ENCODE results near the gene NTM.

The NTM gene

DNA sequence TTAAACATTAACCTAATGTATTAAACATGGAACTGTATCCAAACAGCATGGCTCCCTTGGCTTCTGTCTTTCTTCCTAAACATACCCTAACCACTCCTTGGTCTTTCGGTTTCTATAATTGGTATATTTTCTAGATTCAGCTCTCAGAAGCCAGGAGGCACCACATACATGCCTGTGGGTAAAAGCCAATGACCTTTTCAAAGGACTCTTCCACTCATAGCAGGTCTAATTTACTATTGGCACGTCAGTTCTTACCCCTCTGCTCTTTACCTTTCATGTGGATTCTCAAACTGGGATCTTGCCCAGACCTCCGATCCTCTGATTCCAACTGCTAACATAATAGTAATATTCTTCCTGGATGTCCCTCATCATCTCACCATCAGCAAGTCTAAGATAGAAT lies 835.1 kb downstream of the NTM start:
- no peak for DNase-seq

DNA sequence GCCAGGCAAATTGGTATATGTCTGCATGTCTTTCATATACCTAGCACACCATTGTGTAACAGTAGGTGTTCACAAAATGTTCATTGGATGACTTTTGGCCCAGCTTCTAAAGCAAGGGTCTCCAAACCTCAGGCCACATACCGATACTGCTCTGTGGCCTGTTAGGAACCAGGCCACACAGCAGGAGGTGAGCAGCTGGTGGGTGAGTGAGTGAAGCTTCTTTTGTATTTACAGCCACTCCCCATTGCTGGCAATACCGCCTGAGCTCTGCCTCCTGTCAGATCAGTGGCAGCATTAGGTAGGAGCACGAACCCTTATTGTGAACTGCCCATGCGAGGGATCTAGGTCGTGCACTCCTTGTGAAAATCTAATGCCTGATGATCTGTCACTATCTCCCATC lies 836.6 kb downstream of the NTM start:
- no peak for DNase-seq

GRCh38 chr11:132208477-132209055 lies 838.2 kb downstream of the NTM start:
- DNase-seq, result no peak

- DNase-seq, result no peak
These were observed 841.1 kb downstream of the NTM start for GRCh38 chr11:132211479-132211878.

- no peak for DNase-seq
These were observed 847.4 kb downstream of the NTM start for GRCh38 chr11:132217856-132218255.

- no peak for DNase-seq
These were observed 850.1 kb downstream of the NTM start for GRCh38 chr11:132220474-132220873.

DNA sequence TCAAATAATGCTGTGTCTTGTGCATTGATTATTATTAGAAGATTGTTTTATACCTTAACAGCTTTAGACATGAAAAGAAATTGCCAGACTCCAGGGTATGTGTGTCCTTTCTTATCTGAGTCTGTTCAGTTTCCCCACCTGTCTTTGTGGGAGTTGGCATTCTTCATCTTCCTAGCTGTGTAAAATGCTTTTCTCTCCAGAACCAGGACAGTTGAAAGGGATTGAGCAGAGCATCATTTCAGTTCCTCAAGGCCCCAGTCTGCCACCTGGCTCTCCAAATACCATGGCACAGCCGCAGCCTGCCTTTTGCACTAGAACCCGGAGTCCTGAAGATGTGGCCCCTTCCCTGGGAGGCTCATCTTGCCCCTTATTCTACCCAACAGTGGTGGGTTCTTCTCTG lies 851.9 kb downstream of the NTM start:
- DNase-seq, result no peak

- no peak for DNase-seq
These were observed 856.1 kb downstream of the NTM start for GRCh38 chr11:132226522-132226921.

- no peak for DNase-seq
These were observed 858.4 kb downstream of the NTM start for GRCh38 chr11:132228746-132229325.

- no peak for DNase-seq
These were observed 861.4 kb downstream of the NTM start for GRCh38 chr11:132231656-132232347.

- no peak for DNase-seq
These were observed 864.5 kb downstream of the NTM start for GRCh38 chr11:132234878-132235277.

GRCh38 chr11:132237781-132238180 lies 867.4 kb downstream of the NTM start:
- DNase-seq, result no peak

- no peak for DNase-seq
These were observed 868.0 kb downstream of the NTM start for GRCh38 chr11:132238331-132238866.

DNA sequence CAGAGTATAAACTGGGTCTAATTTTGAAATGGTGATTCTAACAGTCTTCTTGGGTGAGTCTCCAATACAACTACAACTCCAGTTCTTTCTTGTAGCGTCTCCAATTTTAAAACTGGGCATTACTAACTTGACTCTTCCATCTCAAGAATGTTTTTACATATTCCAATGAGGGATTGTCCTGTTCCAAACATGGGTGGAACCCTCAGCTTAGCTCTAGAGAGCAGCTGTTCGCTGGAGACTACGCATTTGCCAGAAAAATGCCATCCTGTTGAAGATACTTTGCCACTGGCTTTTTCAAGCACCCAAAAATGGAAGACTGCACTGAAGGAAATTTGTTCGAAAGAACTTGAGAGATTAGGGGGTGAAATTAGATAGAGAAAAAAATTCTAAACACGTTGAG lies 870.0 kb downstream of the NTM start:
- DNase-seq, result no peak

DNA sequence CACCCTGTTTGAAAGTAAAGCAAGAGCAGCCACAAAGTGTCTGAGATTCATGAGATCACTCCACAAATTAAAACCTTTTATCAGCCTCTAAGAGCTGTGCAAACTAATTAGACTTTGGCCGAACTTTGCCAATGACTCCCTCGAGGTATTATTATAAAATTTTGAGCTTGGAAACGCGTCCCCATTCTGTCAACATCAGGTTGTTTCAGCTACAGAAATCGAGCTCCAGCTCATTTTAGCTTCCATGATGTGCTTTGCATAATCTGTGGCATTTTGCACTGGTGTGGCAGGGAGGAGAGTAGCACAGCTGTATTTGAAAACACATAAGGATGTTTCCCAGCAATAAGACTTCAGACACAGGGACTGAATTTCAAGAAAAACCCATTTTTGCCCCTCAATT lies 872.2 kb downstream of the NTM start:
- no peak for DNase-seq

DNA sequence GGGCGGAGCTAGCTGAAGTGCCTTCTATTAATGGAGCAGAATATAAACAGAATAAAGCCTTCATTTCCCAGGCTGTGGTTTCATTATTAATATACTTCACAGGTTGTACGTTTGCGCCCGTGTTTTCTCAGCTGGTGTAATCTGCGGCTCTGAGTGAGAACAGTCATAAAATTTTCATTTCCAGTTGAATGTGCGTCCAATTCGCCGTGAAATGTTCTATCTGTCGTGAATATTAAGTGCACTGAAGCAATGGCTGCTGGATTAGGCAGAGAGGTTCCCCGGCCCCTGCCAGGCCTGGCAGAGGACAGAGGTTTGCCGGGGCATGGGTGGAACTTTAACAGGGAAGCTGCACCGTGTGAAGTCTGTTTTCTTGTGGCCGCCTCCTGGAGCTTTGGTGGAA lies 874.4 kb downstream of the NTM start:
- DNase-seq, result no peak

DNA sequence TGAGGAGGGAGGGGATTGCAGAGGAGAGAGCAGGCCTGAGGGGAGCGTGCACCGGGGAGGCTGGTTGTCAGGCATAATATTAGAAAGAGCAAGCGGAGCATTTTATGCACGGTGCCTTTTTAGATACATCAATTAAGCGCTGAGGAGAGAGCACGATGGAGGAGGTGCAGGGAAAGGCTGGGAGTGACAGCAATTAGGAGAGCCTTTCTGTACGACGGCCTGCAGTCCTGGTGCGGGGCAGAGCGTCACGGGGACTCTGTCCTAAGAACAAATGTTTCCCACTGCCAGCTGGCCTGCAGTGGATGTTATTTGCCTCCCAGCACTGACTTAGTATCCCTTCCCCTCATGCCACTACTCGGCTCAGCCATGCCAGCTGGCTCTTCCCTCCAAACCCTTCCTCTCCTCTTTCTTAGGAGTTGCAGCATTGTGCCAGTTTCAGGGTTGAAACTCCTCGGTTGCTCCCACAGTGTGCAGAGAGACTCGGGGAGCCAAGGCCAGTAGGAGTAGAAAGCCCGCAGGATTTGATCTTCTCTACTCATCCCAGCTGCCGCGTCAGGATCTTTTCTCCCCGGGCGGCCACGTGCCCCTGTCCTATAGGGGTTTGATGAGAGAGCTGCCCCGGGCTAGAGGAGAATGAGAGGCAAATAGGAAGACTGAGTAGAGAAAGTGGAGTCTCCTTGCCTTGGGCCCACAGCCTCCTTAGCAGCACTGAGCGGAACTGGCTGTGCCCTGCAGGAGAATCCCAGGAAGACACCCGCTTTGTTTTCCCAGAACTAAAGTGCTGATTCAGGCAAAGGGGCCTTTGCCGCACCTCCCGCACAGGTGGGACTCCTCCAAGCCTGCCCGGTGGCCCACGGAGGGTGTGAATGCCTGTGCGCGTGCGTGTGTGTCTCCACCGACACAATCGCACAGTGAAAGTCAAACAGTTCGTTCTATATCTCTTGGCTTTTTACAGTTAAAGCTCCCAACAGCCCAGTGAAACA lies 875.3 kb downstream of the NTM start:
- no peak for DNase-seq

GRCh38 chr11:132248580-132248979 lies 878.2 kb downstream of the NTM start:
- DNase-seq, result no peak

GRCh38 chr11:132249256-132249655 lies 878.8 kb downstream of the NTM start:
- DNase-seq, result no peak

DNA sequence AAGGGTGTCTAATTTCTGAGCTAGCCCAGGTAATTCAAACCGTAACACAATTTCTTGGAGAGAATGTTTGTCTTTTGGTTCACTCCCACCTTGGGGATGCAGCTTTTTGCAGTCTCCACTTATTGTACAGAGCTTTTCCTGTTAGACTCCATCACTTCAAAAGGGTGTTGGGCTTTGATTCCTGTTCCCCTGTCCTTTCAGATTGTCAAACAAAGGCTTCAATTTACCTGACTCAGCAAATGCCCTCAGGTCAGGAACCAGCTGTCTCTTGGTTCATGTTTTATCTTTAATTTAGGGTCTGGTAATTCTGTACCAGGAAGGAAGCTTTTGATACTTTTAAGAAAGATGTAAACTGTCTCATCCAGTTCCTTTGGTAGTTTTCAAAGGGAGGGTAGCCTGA lies 880.6 kb downstream of the NTM start:
- no peak for DNase-seq

- DNase-seq, result no peak
These were observed 883.3 kb downstream of the NTM start for GRCh38 chr11:132253469-132254264.

DNA sequence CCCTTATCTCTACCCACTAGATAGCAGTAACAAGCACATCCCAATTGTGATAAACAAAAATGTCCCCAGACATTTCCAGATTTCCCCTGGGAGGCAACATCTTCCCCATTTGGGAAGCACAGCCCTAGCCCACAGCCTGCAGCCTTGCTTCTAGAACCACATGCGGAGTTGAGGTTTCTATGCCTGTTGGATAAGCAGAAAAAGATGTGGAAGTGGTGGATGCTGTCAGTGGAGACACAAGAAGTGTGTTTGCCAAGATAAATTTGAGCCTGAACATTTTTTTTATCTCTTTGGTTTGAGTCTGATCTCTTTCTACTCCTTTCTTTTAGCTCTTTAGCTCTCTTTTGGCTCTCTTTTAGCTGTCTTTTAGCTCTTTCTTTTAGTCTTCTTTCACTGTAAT lies 884.5 kb downstream of the NTM start:
- DNase-seq, result no peak
